Cardiac muscle cell (in vitro differentiated cells and primary cell): Measurements from ENCODE around the gene C1orf21. TPM values are rescaled to one million over a fixed set of nuclear protein-coding genes. Genes with fewer than 3 reads are reported as not detected.

Experiments used
- DNase-seq, 2 donors: peaks; one replicate each; pipeline versions ENCODE4 v3.0.0 to v3.0.0-alpha.2; 2010 to 2017; ENCODE audit warnings: low read depth in 1 of 2, low spot score in 1 of 2
- H3K27ac ChIP-seq: fragments of 200-600 bp; sonication (generic); 2 replicates; pipeline ENCODE4 v1.5.1; 2016
- H3K27me3 ChIP-seq: fragments of 200-600 bp; sonication (generic); 2 replicates; pipeline ENCODE4 v1.6.0; 2016; ENCODE audit warnings: control low read depth
- H3K36me3 ChIP-seq: fragments of 200-600 bp; sonication (generic); 2 replicates; pipeline ENCODE4 v1.5.1; 2016; ENCODE audit warnings: control low read depth
- H3K4me1 ChIP-seq: fragments of 200-600 bp; sonication (generic); 2 replicates; pipeline ENCODE4 v1.8.1; 2017; ENCODE audit warnings: low read depth, mild to moderate bottlenecking, mixed run types
- H3K4me3 ChIP-seq: fragments of 200-600 bp; sonication (generic); 2 replicates; pipeline ENCODE4 v1.5.1; 2016; ENCODE audit warnings: mild to moderate bottlenecking
- H3K9me3 ChIP-seq: fragments of 200-600 bp; sonication (generic); 2 replicates; pipeline ENCODE4 v1.5.1; 2017; ENCODE audit warnings: low read depth, mild to moderate bottlenecking, control low read depth
- polyA plus RNA-seq: library from polyadenylated mRNA; unstranded; fragments of >200 nt; fragmentation: Nextera tagmentation; extraction: Ambion mirVana; gene quantifications from 2 replicates; pipeline ENCODE4 v1.2.1, GENCODE V29; 2016
- total RNA-seq: library from RNA; depleted of rRNA; stranded (reverse); fragments of >200 nt; gene quantifications from 2 replicates; pipeline ENCODE4 v1.2.3, GENCODE V29; 2016
- TF ChIP-seq, protein P1 (sequence below): IDR thresholded peaks from 2 replicates; pipeline ENCODE4 v1.5.1; 2012; ENCODE audit warnings: low read depth, mild to moderate bottlenecking, low read length

The C1orf21 gene
- total and polyA plus RNA-seq, 2 experiments from 2014 or later: 10.9 to 26.8 TPM

GRCh38 chr1:184623404-184623803 is 236.6 kb downstream of the C1orf21 start:
- H3K36me3 ChIP-seq: no peaks in the 10 kb centered on the region
- no peak overlapping the region for H3K27ac ChIP-seq
- H3K4me1 ChIP-seq: peaks cover 11% of the 10 kb centered on the region
- TF ChIP-seq, protein P1, sequence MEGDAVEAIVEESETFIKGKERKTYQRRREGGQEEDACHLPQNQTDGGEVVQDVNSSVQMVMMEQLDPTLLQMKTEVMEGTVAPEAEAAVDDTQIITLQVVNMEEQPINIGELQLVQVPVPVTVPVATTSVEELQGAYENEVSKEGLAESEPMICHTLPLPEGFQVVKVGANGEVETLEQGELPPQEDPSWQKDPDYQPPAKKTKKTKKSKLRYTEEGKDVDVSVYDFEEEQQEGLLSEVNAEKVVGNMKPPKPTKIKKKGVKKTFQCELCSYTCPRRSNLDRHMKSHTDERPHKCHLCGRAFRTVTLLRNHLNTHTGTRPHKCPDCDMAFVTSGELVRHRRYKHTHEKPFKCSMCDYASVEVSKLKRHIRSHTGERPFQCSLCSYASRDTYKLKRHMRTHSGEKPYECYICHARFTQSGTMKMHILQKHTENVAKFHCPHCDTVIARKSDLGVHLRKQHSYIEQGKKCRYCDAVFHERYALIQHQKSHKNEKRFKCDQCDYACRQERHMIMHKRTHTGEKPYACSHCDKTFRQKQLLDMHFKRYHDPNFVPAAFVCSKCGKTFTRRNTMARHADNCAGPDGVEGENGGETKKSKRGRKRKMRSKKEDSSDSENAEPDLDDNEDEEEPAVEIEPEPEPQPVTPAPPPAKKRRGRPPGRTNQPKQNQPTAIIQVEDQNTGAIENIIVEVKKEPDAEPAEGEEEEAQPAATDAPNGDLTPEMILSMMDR: no peak
- H3K4me3 ChIP-seq: no peak overlapping the region
- no peak for DNase-seq
- no peaks in the 10 kb centered on the region for H3K9me3 ChIP-seq
- no peaks in the 10 kb centered on the region for H3K27me3 ChIP-seq

GRCh38 chr1:184624051-184624450 is 237.2 kb downstream of the C1orf21 start:
- Histone ChIP-seq H3K36me3 (no peaks in the 10 kb centered on the region), H3K27me3 (no peaks in the 10 kb centered on the region), H3K4me3 (no peak overlapping the region), H3K4me1 (peaks cover 11% of the 10 kb centered on the region), H3K27ac (no peak overlapping the region), H3K9me3 (no peaks in the 10 kb centered on the region)
- TF ChIP-seq, protein P1: no peak
- DNase-seq: no peak

GRCh38 chr1:184624626-184625025 is 237.8 kb downstream of the C1orf21 start:
- H3K4me1 ChIP-seq: peaks cover 13% of the 10 kb centered on the region
- no peak overlapping the region for H3K27ac ChIP-seq
- no peaks in the 10 kb centered on the region for H3K36me3 ChIP-seq
- no peak for DNase-seq
- no peaks in the 10 kb centered on the region for H3K9me3 ChIP-seq
- H3K27me3 ChIP-seq: no peaks in the 10 kb centered on the region
- no peak overlapping the region for H3K4me3 ChIP-seq
- TF ChIP-seq, protein P1: no peak

GRCh38 chr1:184625271-184625670 is 238.4 kb downstream of the C1orf21 start:
- TF ChIP-seq, protein P1: no peak
- H3K4me3 ChIP-seq: no peak overlapping the region
- DNase-seq: no peak
- H3K27ac ChIP-seq: no peak overlapping the region
- H3K36me3 ChIP-seq: no peaks in the 10 kb centered on the region
- H3K27me3 ChIP-seq: no peaks in the 10 kb centered on the region
- H3K9me3 ChIP-seq: no peaks in the 10 kb centered on the region
- H3K4me1 ChIP-seq: peaks cover 16% of the 10 kb centered on the region

GRCh38 chr1:184626076-184627006 is 239.5 kb downstream of the C1orf21 start:
- Histone ChIP-seq H3K27ac (no peak overlapping the region), H3K4me1 (peaks cover 16% of the 10 kb centered on the region), H3K27me3 (no peaks in the 10 kb centered on the region), H3K36me3 (no peaks in the 10 kb centered on the region), H3K4me3 (no peak overlapping the region), H3K9me3 (no peaks in the 10 kb centered on the region)
- no peak for DNase-seq
- TF ChIP-seq, protein P1: no peak
